Endothelial cell of coronary artery (primary cell): ENCODE results near the gene FANCL. TPM values are rescaled to one million over a fixed set of nuclear protein-coding genes. Genes with fewer than 3 reads are reported as not detected.

Source experiments
- total RNA-seq: library from RNA; depleted of rRNA; stranded (reverse); fragments of >200 nt; gene quantifications from 2 replicates; pipeline ENCODE4 v1.2.3, GENCODE V29; 2014

FANCL gene
- total RNA-seq: 11.3 and 12.7 TPM in 2 replicates

DNA sequence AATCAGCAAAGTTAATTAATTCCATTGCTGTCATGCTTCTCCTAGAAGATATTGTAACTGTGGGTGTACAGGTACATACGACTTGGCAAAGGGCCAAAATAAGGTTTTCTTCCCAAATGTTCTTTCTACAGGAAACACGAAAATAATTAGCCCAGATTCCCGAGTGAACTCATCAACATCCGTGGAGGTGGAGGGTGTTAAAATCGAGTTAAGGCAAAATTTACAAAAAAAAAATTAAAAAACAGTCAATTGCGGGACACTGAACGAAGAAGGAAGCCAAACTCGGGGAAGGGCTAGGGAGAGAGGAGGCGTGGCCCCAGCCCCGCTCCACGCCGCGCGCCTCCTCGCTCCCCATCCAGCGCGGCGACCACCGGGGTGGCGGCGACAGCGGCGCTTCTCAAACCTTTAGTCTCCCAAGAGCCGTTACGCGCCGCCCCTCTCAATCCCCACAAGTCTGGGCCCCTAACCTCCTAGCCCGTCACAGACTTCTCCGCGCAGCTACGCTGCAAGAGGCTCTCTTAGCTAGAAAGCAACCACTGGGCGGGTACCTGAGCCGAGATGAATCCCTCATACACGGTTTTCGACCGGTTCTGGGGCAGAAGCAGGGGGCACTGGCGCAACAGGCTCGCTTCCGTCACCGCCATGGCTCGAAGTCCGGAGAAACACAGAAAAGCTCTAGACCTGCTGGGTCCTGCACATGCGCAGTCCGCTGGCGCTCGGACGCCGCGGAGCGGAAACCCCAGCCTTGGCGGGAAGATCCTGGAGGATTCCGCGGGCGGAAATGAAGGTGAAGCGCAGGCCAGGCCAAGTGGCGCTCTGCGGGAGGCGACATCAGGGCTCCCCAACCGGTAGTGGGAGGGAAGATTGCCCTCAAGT lies at the start of gene FANCL:
FANCL (minus strand) TSS at position 656 of the 876 bp plus-strand sequence; CDS start at position 644, 12 bp downstream.

Other genes starting within 250 kb of the FANCL start
- 21.1 and 30.9 TPM in 2 replicates for gene VRK2, start 194.5 kb downstream of the FANCL start, total RNA-seq